HFF-Myc (cell line): Measurements from ENCODE around the gene LSM12.

ENCODE experiments used
- DNase-seq: peaks from one replicate; pipeline ENCODE4 v3.0.0-alpha.2; 2011; ENCODE audit warnings: low read depth; ENCODE audit errors: extremely low read depth
- H3K4me3 ChIP-seq: replicated peaks from 2 replicates; pipeline ENCODE4 v1.5.1; 2011; ENCODE audit warnings: low read depth, mild to moderate bottlenecking, control low read depth, low read length
- TF ChIP-seq, protein P1 (sequence below): IDR thresholded peaks from 2 replicates; pipeline ENCODE4 v1.5.1; 2012; ENCODE audit warnings: mild to moderate bottlenecking, low read depth, low read length, control low read depth; ENCODE audit errors: missing control alignments

Gene LSM12

DNA sequence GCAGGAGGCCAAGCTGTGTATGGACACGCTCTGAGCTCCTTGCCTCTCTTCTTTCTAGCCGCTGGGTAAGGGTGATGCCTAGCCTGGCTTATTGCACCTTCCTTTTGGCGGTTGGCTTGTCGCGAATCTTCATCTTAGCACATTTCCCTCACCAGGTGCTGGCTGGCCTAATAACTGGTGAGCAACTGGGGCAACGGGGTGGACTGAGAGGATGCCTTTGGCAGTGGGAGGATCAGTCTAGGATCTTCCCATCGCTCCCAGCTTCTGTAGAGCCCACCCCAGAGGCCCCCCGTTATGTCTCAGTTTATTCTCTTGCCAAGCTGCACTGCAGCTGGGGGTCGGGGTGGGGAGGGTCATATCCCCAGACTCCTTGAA lies 8.4 kb upstream of the LSM12 start:
- TF ChIP-seq, protein P1, sequence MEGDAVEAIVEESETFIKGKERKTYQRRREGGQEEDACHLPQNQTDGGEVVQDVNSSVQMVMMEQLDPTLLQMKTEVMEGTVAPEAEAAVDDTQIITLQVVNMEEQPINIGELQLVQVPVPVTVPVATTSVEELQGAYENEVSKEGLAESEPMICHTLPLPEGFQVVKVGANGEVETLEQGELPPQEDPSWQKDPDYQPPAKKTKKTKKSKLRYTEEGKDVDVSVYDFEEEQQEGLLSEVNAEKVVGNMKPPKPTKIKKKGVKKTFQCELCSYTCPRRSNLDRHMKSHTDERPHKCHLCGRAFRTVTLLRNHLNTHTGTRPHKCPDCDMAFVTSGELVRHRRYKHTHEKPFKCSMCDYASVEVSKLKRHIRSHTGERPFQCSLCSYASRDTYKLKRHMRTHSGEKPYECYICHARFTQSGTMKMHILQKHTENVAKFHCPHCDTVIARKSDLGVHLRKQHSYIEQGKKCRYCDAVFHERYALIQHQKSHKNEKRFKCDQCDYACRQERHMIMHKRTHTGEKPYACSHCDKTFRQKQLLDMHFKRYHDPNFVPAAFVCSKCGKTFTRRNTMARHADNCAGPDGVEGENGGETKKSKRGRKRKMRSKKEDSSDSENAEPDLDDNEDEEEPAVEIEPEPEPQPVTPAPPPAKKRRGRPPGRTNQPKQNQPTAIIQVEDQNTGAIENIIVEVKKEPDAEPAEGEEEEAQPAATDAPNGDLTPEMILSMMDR, result no peak
- no peak for DNase-seq
- H3K4me3 ChIP-seq, result no peak overlapping the region

DNA sequence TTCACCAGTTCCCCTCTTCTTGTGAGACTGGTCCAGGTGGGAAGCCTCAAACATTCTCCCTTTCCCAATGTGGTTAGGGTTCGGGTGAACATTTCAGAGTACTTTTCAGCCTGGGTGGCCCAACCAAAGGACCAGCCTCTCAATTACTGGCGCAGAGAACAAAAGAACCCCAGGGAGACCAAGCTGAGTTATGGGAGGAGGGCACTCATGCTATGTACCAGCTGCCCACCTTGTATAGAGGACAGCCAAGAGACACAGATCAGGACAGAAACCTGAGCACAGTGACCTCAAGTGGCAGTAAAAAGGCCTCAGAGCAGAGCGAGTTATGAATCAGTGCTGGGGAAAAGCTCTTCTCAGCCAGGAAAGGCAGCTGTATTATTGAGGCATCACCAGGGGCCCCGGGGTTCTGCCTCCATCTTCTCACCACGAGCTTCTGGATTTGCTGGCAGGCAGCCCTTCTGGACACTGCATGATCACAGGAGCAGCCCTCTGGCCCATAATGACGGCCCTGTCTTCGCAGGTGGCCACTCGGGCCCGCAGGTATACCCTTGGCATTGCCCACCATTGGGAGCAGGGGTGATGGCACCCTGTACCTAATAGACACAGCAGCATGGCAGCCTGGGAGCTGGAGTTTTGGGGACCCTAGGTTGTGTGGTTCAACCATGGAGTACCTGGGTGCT lies 7.9 kb upstream of the LSM12 start:
- TF ChIP-seq, protein P1, result no peak
- H3K4me3 ChIP-seq, result no peak overlapping the region
- no peak for DNase-seq

DNA sequence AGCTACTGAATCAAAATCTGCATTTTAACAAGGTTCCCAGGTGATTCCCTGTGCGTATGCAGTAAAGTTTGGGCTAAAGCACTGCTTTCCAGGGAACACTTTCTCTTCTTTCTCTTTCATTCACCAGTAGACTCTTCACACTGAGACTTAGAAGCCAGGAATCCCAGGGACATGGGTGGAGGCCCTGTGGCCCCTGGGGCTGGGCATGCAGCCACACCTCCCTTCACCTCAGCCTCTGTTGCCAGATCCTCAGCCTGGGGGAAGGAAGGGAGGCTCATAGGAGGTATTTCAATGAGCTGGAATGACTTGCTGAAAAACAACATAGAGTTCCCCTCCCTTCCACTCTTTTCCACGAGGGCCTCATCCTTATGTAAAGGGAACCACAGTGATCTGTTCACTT lies 5.3 kb upstream of the LSM12 start:
- no peak for DNase-seq
- H3K4me3 ChIP-seq, result peak overlapping the region; percentile 54
- TF ChIP-seq, protein P1, result no peak

DNA sequence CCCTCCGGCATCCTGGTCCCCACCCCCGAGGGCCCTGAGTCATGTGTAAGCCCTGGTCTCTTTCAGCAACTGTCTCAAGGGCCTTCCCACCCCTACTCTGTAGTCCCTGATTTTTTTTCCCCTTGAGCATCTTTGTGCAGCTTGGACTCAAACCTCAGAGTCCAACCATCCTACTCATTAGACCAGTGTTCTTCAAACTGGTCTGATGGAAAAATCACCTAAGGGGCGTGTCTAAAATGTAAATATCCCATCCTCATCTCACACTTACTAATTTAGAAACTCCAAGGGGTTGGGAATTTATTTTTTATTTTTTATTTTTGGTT lies 4.7 kb upstream of the LSM12 start:
- no peak for DNase-seq
- TF ChIP-seq, protein P1, result no peak
- peak overlapping the region; percentile 54 for H3K4me3 ChIP-seq

DNA sequence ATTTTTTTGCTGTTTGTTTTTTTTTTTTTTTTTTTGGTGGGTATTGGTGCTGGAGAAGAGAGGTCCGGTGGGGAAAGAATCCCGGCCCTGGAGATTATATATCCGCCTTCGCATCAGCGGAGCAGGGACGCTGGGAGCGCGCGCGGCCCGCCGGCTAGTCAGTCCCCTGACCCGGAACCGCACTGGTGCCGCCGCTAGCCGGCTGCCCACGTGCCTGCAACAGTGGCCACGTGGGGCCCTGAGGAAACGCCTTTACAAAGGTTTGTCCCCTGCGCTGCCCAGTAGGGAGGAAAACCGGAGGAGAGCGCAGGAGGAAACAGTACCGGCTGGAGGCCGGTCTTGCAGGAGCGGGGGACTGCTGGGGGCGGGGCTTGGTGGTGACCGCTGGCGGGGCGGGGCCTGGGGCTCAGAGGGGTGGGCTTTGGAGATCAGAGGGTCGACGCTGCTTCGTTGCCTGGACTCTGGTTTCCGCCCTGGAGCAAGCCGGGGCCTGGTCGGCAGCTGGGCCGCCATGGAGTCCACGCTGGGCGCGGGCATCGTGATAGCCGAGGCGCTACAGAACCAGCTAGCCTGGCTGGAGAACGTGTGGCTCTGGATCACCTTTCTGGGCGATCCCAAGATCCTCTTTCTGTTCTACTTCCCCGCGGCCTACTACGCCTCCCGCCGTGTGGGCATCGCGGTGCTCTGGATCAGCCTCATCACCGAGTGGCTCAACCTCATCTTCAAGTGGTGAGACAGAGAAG lies 4.2 kb upstream of the LSM12 start, which contains the start of gene G6PC3:
Gene G6PC3 (plus strand): TSS at position 281 of the 743 bp plus-strand sequence. CDS start 231 bp downstream, at position 512.
- H3K4me3 ChIP-seq, result peak within 1 kb of the TSS; percentile 54
- TF ChIP-seq, protein P1, result no peak
- peak; percentile 95 for DNase-seq

DNA sequence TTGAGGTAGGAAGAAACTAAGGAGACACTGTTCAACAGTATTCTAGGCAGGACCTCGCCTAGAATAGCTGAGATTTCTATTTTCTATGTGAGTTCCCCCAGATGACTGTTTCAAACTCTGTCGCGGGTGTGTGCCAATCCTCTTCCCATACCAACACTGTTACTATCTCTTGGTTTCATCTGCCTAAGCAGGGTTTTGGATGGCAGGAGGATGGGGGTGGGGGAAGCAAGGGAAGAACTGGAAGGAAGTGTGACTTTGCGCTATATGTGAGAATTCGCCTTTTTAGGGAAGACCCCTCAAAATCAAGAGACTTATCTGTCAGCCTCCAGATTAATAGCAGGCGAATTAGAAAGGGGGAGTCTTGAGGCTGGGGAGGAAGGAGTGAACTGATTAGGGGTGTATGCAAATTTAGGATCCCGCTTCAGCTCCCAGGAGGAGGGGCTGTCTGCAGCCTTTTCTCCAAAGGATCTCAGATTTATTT lies 3.5 kb upstream of the LSM12 start:
- DNase-seq, result no peak
- peak overlapping the region; percentile 54 for H3K4me3 ChIP-seq
- TF ChIP-seq, protein P1, result no peak
